HG03565 (cell line): ENCODE results near the gene CACNA1I.

Source experiments
- ATAC-seq: cut with Tn5 transposase; IDR thresholded peaks from one replicate; pipeline ENCODE4 v1.9.1; 2021; ENCODE audit warnings: mild to moderate bottlenecking, moderate library complexity; ENCODE audit not compliant: unreplicated experiment

The CACNA1I gene

DNA sequence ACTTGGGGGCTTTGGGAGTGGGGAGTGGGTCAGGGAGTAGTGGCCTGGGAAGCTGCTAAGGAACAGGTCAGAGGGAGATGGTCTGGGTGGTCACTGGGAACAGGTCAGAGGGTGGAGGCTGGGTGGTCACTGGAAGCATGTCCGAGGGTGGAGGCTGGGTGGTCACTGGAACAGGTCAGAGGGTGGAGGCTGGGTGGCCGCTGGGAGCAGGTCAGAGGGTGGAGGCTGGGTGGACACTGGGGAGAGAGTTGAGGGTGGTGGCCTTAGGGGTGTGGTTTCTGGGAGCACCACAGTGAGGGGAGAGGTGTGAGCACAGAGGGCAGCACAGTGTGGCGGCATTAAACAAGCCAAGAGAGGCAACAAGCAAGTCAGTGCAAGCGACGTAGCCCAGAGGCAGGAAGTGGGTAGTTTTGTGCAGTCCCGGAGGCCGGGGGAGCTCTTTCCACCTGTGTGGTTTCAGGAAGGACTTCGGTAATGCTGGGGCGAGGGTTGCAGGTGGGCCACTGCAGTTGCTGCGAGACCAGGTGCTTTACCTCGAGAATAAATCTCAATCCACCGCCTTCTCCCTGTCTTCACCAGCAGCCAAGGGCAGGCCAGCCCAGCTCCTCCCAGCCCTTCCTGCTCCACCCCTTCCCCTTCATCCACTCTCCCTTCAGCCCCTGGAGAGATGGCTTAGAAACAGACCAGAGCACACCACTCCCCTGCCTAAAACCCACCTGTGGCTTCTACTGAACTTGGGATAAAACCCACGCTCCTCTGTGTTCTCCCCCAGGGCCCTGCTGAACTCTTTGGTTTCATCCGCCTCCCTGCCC, 3.2 kb upstream of the CACNA1I start:
- no peak for ATAC-seq

GRCh38 chr22:39568278-39568981, 2.1 kb upstream of the CACNA1I start:
- ATAC-seq: no peak

GRCh38 chr22:39569066-39569465, 1.5 kb upstream of the CACNA1I start:
- ATAC-seq: no peak

DNA sequence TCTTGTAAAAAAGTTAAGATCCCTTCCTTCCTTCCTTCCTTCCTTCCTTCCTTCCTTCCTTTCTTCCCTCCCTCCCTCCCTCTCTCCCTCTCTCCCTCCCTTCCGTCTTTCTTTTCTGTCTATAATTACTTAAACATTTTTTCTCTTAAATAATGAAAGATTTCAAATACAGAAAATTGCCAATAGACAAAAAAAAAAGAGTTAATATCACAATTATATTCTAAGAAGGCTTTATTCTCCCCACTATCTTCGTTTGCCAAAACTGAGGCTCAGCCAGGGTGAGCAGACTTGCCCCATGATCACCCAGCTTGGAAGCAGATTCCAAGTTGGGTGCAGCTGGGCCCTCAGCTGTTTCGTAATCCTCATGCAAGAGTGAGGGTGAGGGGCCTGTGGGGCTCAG, 327 bp upstream of the CACNA1I start:
- no peak for ATAC-seq

DNA sequence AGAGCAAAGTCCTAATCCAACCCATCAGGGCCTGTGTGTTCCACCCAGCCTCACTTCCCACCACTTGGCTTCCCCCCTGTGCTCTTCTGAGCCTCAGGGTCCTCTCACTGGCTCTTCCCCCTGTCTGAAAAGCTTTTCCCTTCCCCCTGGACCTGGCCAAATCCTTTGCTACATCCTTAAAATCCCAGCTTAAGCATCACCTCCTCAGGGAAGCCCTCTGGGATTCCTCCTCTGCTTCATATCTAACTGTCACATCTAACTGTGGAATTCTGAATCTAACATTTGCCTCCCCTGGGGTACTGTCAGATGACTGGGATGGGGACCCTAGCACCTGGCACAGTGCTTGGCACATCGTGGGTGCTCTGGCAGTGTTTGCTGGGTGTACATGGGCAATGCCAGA, 985 bp downstream of the CACNA1I start:
- ATAC-seq: no peak

- no peak for ATAC-seq
Measured at GRCh38 chr22:39574779-39575551, 4.4 kb downstream of the CACNA1I start.

DNA sequence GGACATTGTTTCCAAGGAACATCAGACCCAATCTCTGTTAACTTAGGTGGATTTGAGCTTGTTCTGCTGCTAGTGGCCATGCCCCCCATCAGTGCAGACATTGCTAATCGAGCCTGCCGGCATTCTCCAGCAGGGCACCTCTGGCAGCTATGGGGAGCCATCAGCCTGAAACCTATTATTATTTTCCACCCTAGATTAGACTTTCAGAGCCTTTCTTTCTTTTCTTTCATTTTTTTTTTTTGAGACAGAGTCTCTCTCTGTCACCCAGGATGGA, 4.9 kb downstream of the CACNA1I start:
- no peak for ATAC-seq

GRCh38 chr22:39576027-39576426, 5.5 kb downstream of the CACNA1I start:
- no peak for ATAC-seq

DNA sequence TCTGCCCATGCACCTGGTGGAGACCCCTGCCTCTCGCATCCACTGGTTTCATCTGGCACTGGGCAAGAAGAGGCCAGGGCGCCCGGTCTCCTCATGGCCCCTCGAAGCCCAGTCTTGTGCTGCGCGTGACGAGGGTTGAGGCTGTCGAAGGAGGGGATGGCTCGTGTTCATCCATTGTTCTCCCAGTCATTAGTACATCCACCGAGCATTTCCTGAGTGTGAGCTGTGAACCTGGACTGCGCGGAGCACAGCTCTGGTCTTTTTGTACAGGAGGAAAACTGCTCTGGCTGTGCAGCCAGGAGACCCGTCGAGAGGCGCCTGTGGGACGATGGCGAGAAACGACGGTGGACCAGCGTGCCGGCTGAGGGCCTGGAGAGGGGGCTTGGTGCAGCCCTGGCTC, 6.8 kb downstream of the CACNA1I start:
- no peak for ATAC-seq

- no peak for ATAC-seq
Measured at GRCh38 chr22:39577900-39578299, 7.3 kb downstream of the CACNA1I start.

- no peak for ATAC-seq
Measured at GRCh38 chr22:39580006-39580441, 9.5 kb downstream of the CACNA1I start.

GRCh38 chr22:39580795-39581194, 10.2 kb downstream of the CACNA1I start:
- ATAC-seq: no peak

GRCh38 chr22:39581303-39581702, 10.8 kb downstream of the CACNA1I start:
- ATAC-seq: no peak

DNA sequence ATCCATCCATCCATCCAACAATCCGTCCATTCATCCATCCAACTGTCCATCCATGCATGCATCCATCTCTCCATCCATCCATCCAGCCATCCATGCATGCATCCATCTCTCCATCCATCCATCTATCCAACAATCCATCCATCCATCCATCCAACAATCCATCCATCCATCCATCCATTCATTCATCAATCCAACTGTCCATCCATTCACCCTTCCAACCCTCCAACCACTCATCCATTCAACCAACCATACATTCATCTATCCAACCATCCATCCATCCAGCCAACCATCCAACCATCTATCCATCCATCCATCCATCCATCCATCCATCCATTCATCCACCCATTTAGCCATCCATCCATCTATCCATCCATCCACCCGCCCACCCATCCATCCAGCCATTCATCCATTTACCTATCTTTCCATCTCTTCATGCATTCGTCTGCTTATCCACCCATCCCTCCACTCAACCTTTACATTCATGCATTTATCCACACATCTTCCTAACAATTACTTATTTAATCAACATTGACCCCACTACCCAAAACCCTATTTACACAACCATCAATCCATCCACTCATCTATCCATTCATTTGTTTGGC, 12.6 kb downstream of the CACNA1I start:
- no peak for ATAC-seq

- ATAC-seq: no peak
Measured at GRCh38 chr22:39589875-39590274, 19.3 kb downstream of the CACNA1I start.

- no peak for ATAC-seq
Measured at GRCh38 chr22:39592081-39593065, 21.8 kb downstream of the CACNA1I start.

GRCh38 chr22:39593066-39593930, 22.7 kb downstream of the CACNA1I start:
- ATAC-seq: no peak

DNA sequence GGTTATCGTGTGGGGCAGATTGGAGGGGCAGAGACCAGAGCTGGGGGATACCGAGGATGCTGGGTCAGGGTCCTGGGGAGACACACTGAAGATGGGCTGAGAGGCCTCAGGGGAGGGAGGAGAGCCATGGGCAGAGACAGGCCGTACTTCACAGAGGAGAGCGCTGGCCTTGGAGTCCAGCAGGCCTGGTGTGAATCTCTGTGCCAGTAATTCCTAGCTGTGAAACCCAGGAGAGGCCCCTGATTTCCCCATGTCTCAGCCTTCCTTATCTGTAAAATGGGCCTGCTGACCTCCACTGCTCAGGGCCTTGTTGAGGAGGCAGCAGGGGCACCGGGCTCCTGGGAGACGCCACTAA, 23.4 kb downstream of the CACNA1I start:
- no peak for ATAC-seq

DNA sequence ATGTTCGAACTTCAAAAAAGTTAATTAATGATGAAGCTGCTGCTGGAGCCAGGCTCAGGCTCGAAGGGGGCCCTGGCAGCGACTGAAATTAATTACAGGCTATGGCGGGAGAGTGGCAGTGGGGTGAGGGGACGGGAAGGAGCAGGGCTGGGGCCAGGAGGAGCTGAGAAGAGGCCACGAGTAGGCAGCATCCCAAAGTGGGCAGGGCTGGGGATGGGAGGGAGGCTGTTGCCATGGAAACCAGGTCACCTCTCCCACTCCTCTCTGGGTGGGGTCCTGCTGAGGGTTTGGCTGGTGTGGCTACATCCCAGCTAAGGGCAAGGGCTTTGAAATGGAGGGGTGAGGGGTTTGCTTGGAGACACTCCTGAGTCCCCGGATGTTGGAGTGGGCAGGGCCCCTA, 23.9 kb downstream of the CACNA1I start:
- ATAC-seq: no peak
